Measurements from ENCODE around the gene TCTN1. TPM values are rescaled to one million over a fixed set of nuclear protein-coding genes. Genes with fewer than 3 reads are reported as not detected.
A peak's percentile ranks its signal among the peaks of the same experiment; 100 is the strongest.

TCTN1 gene
- total RNA-seq, 1 experiment from 2014 or later: 27.0 TPM

DNA sequence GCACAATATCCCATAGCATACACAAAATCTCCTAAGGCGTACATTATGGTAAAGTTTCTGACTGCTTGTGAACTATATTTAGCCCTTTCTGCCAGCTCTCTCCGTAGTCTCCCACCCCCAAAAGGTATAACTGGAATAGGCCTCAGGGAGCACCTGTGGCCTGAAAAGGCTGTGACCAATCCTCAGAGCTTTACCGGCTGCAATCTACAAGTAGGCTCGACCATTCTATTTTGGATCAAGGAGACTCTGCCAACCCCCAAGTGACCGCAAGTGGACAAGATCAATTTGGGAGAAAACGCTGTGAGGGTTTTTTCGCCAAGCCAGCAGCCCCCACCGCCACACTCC is 32.0 kb upstream of the TCTN1 start:
- BruUV-seq (replicated peaks): no TSS peak

More for the DNA sequence above, 32.0 kb upstream of the TCTN1 start:
- Histone ChIP-seq H3K9me2 (ENCODE audit: insufficient read depth) (no peaks in the 10 kb centered on the region), H4K20me1 (ENCODE audit: insufficient read depth) (peaks cover 5% of the 10 kb centered on the region; the same call in 1 of the 2 replicates), H3K4me3 (replicated peaks in 1 of 2; ENCODE audit: low read depth in 1 of 2, low read length in 2 of 2) (peak overlapping the region; percentile 78 to 80), H3K4me1 (ENCODE audit: control insufficient read depth in 1 of 2, insufficient read depth in 2 of 2, low read length in 2 of 2) (peaks cover 37 to 77% of the 10 kb centered on the region in 2 experiments), H3K9ac (ENCODE audit: low read length) (peak overlapping the region; percentile 97), H3K27me3 (ENCODE audit: insufficient read depth, low read length) (no peaks in the 10 kb centered on the region), H3K9me3 (ENCODE audit: control insufficient read depth in 1 of 2, insufficient read depth in 1 of 2, low read depth in 1 of 2, low read length in 2 of 2) (no peaks in the 10 kb centered on the region), H3K27ac (ENCODE audit: low read depth, low read length) (peak overlapping the region; percentile 72), H2AFZ (ENCODE audit: low read depth, low read length, poor library complexity, severe bottlenecking) (no peak overlapping the region), H3K79me2 (ENCODE audit: insufficient read depth, low read length) (peaks cover 57% of the 10 kb centered on the region), H3K36me3 (ENCODE audit: control insufficient read depth in 1 of 2, insufficient read depth in 2 of 2, low read length in 2 of 2) (no peaks in the 10 kb centered on the region), H3K4me2 (ENCODE audit: low read length) (peak overlapping the region; percentile 89)
- TF ChIP-seq CBX3 (IDR thresholded peaks at IDR 0.05; ENCODE audit: low read depth) (no peak), RAD21 (IDR thresholded peaks at IDR 0.05; ENCODE audit: low read depth) (no peak), EZH2 (IDR thresholded peaks at IDR 0.05) (no peak), JUND (IDR thresholded peaks at IDR 0.05) (no peak), EZH2phosphoT487 (IDR thresholded peaks at IDR 0.05; ENCODE audit: borderline replicate concordance) (no peak), SRF (IDR thresholded peaks at IDR 0.05; ENCODE audit: low read depth) (no peak), SP1 (IDR thresholded peaks at IDR 0.05; ENCODE audit: low read depth) (no peak), EGR1 (IDR thresholded peaks at IDR 0.05; ENCODE audit: low read depth) (no peak), YY1 (IDR thresholded peaks at IDR 0.05; ENCODE audit: extremely low read depth, insufficient replicate concordance, low read depth, low read length) (no peak)
- TF ChIP-seq, protein P1, sequence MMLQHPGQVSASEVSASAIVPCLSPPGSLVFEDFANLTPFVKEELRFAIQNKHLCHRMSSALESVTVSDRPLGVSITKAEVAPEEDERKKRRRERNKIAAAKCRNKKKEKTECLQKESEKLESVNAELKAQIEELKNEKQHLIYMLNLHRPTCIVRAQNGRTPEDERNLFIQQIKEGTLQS (IDR thresholded peaks at IDR 0.05): no peak
- TF ChIP-seq, protein P2, sequence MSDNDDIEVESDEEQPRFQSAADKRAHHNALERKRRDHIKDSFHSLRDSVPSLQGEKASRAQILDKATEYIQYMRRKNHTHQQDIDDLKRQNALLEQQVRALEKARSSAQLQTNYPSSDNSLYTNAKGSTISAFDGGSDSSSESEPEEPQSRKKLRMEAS (IDR thresholded peaks at IDR 0.05): no peak
- TF ChIP-seq, protein P3, sequence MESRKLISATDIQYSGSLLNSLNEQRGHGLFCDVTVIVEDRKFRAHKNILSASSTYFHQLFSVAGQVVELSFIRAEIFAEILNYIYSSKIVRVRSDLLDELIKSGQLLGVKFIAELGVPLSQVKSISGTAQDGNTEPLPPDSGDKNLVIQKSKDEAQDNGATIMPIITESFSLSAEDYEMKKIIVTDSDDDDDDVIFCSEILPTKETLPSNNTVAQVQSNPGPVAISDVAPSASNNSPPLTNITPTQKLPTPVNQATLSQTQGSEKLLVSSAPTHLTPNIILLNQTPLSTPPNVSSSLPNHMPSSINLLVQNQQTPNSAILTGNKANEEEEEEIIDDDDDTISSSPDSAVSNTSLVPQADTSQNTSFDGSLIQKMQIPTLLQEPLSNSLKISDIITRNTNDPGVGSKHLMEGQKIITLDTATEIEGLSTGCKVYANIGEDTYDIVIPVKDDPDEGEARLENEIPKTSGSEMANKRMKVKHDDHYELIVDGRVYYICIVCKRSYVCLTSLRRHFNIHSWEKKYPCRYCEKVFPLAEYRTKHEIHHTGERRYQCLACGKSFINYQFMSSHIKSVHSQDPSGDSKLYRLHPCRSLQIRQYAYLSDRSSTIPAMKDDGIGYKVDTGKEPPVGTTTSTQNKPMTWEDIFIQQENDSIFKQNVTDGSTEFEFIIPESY (IDR thresholded peaks at IDR 0.05; ENCODE audit: extremely low read depth, insufficient replicate concordance, low read length): no peak
- TF ChIP-seq, protein P4, sequence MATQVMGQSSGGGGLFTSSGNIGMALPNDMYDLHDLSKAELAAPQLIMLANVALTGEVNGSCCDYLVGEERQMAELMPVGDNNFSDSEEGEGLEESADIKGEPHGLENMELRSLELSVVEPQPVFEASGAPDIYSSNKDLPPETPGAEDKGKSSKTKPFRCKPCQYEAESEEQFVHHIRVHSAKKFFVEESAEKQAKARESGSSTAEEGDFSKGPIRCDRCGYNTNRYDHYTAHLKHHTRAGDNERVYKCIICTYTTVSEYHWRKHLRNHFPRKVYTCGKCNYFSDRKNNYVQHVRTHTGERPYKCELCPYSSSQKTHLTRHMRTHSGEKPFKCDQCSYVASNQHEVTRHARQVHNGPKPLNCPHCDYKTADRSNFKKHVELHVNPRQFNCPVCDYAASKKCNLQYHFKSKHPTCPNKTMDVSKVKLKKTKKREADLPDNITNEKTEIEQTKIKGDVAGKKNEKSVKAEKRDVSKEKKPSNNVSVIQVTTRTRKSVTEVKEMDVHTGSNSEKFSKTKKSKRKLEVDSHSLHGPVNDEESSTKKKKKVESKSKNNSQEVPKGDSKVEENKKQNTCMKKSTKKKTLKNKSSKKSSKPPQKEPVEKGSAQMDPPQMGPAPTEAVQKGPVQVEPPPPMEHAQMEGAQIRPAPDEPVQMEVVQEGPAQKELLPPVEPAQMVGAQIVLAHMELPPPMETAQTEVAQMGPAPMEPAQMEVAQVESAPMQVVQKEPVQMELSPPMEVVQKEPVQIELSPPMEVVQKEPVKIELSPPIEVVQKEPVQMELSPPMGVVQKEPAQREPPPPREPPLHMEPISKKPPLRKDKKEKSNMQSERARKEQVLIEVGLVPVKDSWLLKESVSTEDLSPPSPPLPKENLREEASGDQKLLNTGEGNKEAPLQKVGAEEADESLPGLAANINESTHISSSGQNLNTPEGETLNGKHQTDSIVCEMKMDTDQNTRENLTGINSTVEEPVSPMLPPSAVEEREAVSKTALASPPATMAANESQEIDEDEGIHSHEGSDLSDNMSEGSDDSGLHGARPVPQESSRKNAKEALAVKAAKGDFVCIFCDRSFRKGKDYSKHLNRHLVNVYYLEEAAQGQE (IDR thresholded peaks at IDR 0.05; ENCODE audit: low read depth): no peak
- intact Hi-C loops (cut with micrococcal nuclease): no loop called here
- no peak for DNase-seq (ENCODE audit: low read depth, low spot score)
- no peak for ATAC-seq
- ChIA-PET CTCF (interaction anchor here (1.2 to 1.4 kb wide), 2 partner anchors 69 to 113 kb away, joined by 3 read pairs; partner anchors contain the start of gene FAM216A), RAD21 (ENCODE audit: low non-redundant PET in 1 of 2, low total read pairs in 2 of 2, uncharacterized antibody in 2 of 2, unreplicated experiment in 2 of 2) (no interaction called here), POLR2A (no interaction called here)

Data from HCT116 (cell line).